Right ventricle myocardium inferior (tissue), 1 donor: Measurements from ENCODE around the gene WDR87. TPM values are rescaled to one million over a fixed set of nuclear protein-coding genes. Genes with fewer than 3 reads are reported as not detected.
A peak's percentile ranks its signal among the peaks of the same experiment; 100 is the strongest.

Experiments used
- ATAC-seq: fragments of 200-7000 bp; cut with Tn5 transposase; one replicate; pipeline ENCODE4 v1.9.1; 2020; ENCODE audit warnings: mild to moderate bottlenecking, moderate library complexity
- DNase-seq: peaks from one replicate; pipeline ENCODE4 v3.0.0; 2021; ENCODE audit errors: missing footprints
- intact Hi-C: fragments of 100-400 bp; cut with DNase I; formaldehyde crosslinking; loops from one replicate; pipeline ENCODE4 v1.11.0; 2022
- long read RNA-seq: library from polyadenylated mRNA; unstranded; transcript quantifications from one replicate; pipeline ENCODE4 v2.0.0, GENCODE V29; 2021
- total RNA-seq: library from RNA; stranded (reverse); fragmentation: NEBNext Ultra II Directional; extraction: Animal tissue kit (Norgen Biotek cat#: 25700); gene quantifications from one replicate; pipeline ENCODE4 v1.2.1, GENCODE V29; 2021
- donor health status: DM: no; HTN: yes; CAD: no; lungs with severe emphysema.

The WDR87 gene
- total RNA-seq = not detected
- long read RNA-seq = 0 reads

DNA sequence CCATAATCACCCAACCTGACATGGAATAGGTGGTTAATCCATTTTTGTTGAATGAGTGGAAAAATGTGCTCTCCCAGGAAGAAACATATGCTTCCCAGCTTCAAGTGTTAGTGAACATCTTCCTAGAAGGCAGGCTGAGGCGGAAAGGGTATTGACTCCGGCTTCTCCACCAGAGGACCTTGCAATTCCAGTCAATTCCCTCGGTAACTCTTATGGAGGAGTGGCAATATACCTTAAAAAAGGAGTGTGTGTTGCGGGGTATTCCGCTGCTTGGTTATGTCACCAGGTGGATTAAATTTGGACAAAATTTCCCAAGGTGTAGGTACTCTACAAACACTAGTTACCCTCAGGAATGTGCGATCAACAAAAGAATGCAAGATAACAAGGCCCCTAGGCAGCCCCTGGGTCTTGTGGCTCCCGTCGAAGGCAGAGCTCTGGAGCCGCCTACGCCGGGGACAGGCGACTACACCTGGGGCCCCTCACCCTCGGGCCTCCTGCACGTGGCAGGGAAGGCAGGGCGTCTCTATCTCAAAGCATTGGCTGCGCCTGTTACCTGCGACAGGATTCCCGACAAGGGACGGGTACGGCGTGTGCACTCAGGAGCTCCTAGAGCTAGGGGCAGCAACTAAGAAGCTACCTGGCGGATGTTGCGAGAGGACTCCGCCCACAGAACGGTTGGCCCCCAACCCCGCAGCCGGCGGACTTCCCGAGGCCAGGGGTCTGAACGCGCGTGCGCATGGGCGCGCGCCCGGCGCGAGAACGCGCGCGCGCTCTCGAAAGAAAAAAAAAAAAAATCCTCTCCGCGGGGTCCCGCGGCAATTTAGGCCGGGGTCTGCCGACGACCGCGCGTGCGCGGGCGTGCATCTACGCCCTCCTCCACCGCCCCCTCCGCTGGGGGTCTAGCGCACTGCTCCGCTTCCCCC lies at the start of gene WDR87:
WDR87 (minus strand) TSS at position 649 of the 923 bp plus-strand sequence. CDS start 8,355 bp downstream, outside the sequence.
- DNase-seq = no peak
- intact Hi-C loops = loop anchor here (2.0 kb wide), 1 partner anchor 429 kb away; the partner anchor contains the start of gene CATSPERG

DNA sequence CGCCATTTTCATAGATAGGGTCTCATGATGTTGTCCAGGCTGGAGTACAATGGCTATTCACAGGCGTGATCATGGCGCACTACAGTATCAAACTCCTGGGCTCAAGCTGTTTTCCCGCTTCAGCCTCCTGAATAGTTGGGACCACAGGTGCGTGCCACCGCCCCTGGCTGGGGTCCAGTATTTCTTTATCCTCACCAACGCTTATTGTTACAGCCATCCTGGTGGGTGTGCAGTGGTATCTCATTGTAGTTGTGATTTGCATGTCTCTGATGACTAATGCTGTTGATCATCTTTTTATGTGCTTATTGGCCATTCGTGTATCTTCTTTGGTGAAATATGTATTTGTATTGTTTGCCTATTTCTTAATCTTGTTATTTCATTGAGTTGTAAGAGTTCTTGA lies 49.6 kb upstream of the WDR87 start:
- ATAC-seq (no peak), DNase-seq (no peak)
- intact Hi-C loops = no loop called here

More for the DNA sequence above, at the start of gene WDR87:
- ATAC-seq = peak; percentile 18

DNA sequence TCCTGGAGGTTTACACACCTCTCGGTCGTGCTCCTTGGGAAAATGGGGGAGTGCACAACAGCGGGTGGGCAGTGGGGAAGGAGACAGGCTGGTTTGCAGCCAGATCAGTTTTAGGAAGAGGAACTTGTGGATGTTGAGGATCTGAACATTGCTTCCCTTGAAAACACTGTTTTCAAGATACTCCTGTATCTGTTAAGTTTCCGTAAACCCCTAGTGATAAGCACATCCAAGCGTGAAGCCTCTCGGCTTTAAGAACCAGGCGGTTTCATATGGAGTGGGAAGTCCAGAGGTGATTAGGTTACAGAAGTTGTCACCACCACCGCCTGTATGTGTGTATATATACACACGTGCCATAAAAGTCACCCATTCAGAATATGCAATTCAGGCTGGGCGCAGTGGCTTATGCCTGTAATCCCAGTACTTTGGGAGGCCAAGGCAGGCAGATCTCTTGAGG lies 48.1 kb upstream of the WDR87 start:
- intact Hi-C loops = no loop called here
- ATAC-seq (no peak), DNase-seq (no peak)

DNA sequence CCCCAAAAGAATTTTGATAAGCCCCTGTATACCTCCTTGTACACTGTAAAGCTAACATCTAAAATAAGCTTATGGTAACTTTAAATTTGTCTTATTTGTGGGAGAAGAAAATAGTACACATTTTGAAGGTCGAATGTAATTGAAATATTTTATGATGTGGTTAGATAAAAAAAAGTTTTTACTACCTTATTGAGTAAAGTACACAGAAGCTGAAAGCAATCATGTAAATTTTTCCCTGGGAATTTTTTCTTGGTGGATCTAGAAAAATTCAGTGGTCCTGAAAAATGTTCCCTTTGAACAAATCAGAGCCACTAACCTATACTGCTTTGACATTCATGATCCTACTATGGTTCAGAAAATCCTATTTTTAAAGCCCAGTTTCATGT lies 47.5 kb upstream of the WDR87 start:
- intact Hi-C loops = no loop called here
- ATAC-seq (no peak), DNase-seq (no peak)

DNA sequence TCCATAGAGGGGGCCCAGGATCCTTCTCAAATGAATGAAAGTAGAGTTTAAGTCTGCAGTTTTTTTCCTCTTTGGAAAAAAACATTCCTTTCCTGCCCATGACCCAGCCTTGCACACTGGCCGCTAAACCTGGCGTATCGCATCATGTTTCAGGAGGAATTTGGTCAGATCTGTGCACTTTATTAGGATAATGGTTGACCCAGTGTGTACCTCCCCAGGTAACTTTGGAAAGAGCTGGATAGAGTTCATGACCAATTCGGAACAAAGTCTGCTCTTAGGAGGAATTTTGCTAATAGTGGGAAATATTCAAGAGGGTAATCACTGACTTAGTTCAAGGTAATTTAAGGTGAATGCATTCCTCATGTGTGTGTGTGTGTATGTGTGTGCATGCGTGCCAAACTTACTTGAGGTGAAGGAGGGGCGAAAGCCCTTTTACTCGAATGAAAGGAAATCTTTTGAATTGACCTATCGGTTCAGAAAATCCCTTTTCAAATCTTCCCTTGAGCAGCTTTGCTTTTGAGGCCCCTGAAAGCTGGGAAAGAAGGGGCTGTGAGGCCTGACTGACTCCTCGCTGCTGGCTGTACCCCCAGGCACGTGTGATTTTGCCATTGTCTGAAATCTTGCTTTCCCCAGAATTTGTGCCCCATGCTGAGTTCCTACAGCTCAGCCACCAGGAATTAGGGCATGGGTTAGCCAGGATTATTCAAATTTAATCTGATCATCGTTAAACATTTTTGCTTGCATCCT lies 47.0 kb upstream of the WDR87 start:
- intact Hi-C loops = no loop called here
- no peak for DNase-seq
- ATAC-seq = no peak

DNA sequence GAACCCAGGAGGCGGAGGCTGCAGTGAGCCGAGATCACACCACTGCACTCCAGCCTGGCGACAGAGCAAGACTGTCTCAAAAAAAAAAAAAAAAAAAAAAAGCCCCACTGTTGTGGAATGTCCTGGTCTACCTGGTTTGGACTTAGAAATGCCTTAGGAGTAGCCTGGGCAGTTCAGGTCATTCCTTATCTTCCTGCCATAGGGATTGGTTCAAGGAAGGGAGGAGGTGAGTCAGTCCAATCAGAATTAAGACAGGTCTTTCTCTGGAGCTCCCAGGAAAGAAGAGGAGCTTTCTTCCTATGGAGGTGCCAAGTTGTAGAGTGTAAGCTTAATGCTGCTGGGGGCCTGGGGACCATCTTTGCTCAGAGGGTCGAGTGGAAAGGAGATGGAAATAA lies 45.4 kb upstream of the WDR87 start:
- DNase-seq = no peak
- ATAC-seq = no peak
- intact Hi-C loops = no loop called here

DNA sequence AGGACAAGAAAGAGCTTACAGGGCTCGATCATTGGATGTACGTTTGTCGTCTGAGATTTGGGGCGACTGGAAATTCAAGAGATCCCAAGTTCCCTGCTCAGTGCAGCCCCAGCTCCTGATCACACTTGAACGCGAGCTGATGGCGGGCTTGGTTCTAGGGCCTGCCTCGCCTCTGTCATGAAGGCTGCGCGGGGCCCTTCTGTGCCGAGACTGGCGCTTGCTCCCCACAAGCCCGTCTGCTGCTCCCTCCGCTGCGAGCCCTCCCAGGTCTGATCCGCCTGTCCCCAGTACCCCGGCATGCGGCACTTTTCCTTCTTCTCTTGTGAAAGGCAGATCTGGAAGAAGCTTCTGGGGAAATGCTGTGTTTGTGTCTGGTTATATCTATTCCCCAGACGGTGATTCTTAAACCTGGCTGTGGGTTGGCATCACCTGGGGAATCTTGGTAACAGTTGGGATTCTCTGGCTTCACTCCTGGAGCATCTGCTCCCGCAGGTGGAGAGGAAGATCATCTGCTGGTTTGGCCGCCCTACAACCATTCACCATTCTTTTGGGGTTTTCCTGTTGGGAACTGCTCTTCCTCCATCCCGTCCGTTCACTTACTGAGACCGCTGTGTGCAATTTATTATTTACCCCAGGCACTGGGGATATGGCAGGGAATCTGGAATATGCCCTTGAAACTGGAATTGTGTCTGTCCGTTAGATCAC lies 44.2 kb upstream of the WDR87 start:
- no peak for ATAC-seq
- no peak for DNase-seq
- intact Hi-C loops = no loop called here

DNA sequence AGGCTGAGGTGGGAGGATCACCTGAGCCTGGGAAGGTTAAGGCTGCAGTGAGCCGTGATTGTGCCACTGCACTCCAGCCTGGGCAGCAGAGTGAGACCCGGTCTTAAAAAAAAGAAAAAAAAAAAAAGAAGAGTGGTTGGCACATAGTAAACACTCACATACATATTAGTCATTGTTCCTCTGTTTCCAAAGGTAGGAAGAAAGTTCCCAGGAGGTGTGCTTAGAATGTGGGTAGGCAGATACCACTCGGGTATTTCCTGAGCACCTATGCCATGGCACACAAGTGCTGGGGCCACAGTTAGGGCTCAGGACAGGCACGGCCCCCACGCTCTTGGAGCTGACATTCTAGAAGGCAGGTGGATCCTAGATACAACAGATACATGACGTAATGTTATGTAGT lies 42.0 kb upstream of the WDR87 start:
- no peak for ATAC-seq
- intact Hi-C loops = no loop called here
- DNase-seq = no peak

DNA sequence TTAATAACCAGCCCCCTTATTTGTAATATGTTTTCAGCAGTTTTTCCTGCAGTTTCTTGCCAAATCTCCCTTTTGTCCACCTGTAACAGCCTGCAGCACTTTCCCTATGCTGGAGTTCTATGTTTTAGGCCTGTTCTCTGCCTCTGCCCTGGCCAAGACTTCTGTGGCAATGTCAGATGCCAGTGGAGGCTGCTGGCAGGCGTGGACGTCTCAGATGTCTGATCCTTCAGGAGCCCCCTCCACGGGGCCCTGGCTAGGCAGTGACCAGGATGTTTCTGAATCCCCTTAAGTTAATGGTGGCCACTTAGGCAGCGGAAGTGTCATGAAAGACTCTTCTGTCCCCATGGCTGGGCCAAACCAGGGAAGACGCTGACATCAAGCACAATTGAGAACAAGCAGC lies 41.4 kb upstream of the WDR87 start:
- intact Hi-C loops = no loop called here
- no peak for ATAC-seq

DNA sequence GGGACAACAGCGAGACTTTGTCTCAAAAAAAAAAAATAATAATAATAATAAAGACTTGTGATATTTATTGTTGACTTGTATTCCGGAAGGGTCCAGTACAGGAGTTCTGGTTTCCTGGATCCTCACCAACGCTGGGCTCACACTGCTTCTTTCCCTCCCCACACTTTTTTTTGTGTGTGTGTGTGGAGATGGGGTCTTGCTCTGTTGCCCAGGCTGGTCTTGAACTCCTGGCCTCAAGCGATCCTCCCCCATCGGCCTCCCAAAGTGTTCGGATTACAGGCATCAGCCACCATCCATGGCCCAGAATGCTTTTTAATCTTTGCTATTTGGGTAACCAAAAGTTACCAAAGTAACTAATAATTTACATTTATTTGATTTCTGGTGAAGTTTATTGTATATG lies 39.7 kb upstream of the WDR87 start:
- ATAC-seq (no peak), DNase-seq (no peak)
- intact Hi-C loops = no loop called here

More for the DNA sequence above, 41.4 kb upstream of the WDR87 start:
- DNase-seq = no peak

DNA sequence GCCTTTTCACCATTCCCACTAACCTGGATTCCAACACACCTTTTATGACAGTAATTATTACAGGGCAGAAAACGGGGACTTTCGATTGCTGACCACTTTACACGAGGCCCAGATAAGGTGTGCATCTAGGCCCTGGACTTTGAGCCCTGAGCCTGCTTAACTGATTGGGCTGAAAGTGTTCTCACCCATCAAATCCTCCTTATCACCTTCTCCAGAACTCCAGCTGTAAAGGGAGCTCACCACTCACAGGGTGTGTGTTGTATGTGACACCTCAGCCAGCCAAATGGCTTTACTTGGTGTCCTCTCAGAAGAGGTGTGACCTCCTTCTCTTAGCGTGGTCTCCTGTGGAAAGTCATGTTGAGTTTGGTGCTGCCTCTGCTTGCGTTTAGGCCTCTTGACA lies 37.1 kb upstream of the WDR87 start:
- ATAC-seq (no peak), DNase-seq (no peak)
- intact Hi-C loops = no loop called here

DNA sequence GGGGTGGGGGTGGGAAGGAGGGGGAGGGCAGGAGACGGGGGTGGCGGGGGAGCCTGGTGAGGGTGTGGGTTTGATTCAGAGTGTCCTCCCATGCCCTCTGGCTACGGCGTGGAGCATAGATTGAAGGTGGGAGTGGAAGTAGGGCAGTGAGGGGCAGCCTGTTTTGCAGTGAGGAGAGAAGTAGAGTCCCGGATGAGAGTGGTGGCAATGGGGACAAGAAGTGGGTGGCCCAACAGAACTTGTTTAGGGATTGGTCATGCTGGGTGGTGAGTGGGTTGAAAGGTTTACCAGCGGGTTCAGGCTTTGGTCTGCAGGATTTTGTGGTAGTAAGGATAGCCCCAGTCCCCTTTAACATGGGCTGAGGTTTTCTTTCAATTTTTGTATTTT lies 36.1 kb upstream of the WDR87 start:
- ATAC-seq (no peak), DNase-seq (no peak)
- intact Hi-C loops = no loop called here

DNA sequence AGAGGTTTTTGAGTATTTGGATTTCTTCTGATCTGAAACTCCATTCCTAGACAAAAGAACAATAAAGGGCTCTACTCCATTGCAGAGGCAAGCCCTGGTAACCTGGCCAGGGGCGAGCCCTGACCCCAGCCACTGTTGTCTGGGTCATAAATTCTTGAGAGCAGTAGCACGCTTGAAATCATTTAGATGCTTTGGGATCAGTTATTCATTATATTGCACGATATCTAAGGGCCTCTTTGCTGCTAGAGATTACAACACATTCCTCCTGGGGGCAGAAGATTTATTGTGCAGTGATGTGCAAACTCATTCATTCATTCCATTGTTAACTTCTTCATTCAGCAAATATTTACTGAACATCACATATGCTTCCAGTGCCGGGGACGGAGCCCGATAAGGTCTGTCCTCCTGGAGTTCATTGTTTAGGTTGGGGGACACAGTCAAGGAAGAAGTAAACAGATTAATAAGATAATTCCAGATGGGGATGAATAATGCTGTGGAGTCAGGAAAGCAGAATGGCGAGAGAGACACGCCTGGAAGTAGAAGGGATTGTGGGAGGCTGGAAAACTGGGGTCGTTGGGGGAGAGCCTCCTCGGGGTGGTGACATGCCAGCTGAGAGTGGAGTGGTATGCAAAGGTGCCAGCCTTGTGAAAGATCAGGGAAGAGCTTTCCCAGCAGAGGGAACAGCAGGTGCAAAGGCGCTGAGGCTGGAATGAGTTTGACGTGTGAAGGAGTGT lies 35.6 kb upstream of the WDR87 start:
- ATAC-seq = no peak
- intact Hi-C loops = no loop called here
- DNase-seq = no peak

DNA sequence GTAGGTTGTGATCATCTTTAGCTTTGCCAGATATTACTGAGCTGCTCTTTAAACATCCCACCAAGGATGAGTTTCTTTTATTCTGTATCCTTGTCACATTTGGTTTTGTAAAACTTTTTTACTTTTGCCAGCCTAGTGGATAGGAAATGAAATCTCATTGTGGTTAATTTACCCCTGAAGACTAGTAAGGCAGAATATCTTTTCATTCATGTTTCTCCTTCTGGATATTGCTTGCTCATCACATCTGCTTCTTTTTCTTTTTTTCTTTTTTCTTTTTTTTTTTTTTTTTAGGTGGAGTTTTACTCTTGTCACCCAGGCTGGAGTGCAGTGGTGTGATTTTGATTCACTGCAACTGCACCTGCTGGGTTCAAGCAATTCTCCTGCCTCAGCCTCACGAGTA lies 32.0 kb upstream of the WDR87 start:
- no peak for ATAC-seq
- no peak for DNase-seq
- intact Hi-C loops = no loop called here

DNA sequence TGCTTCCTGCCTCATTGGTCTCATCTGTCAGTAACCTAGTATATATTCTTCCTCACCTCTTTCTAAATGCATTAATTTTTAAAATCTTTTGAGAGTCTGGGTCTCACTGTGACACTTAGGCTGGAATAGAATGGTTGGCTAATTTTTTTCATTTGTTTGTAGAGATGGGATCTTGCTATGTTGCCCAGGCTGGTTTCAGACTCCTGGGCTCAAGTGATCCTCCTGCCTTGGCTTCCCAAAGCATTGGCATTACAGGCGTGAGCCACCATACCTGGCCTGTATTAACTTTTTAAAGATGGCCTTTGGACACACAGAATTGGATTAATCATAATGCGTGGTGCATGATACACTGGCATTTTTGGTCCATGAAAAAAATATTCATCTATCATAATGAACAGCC lies 30.5 kb upstream of the WDR87 start:
- ATAC-seq = no peak
- intact Hi-C loops = no loop called here
- DNase-seq = no peak

DNA sequence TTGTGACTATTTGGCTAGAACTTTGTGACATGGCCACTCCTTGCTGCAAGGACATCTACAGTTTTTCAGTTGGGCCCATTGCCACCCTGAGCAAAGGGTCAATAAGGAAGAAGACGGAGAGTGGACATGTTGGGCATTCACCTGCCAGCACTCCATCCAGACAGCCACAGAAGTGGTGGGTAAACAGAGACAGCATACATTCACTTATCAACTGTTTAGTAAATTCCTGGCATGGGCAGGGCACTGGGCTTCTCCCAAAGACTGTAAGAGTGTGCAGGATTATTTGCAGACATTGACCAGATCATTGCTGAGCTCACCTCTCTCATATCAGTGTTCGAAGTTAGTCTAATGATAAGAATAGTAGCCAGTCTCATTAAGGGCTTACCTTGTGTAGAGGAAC lies 29.8 kb upstream of the WDR87 start:
- ATAC-seq = no peak
- intact Hi-C loops = no loop called here
- no peak for DNase-seq

DNA sequence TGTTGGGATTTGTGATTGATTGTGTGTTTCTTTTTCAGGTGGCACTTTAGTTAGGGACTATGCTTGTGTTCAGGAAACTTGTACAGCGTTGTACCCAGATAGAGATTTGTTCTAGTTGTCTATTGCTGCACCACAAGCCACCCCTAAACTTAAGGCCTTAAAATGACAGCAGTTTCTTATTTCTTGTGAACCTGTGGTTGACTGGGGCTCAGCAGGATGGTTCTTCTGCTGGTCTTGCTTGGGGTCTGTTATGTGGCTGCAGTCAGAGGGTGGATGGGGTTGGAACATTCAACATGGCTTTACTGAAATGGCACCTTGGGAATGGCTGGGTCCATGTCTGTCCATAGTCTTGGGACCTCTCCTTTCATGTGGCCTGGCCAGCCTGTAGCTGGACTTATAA lies 28.9 kb upstream of the WDR87 start:
- intact Hi-C loops = no loop called here
- no peak for DNase-seq
- no peak for ATAC-seq

DNA sequence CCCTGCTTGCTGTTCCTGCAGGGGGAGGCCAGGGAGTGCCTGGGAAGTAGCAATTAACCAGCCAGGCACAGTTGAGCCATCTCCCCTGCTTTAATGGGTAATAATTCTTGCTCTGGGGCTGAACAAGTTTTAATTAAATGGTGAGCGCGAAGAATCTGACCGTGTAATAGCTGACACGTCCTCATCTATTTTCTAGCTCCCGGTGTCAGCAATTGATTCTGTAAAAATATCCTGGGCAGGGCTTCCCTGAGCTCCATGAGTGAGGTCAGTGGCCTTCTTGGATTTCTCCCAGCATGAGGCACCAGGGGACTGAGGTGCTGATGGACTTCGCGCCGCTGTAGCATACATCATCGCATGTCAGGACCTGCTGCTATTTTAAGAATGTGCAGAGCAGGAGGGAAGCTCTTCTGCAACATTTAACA lies 27.6 kb upstream of the WDR87 start:
- DNase-seq (peak; percentile 78), ATAC-seq (peak; percentile 91)
- intact Hi-C loops = no loop called here
